HG02870 (cell line): ENCODE data around the gene RPL27A.

Experiments
- ATAC-seq: cut with Tn5 transposase; IDR thresholded peaks from one replicate; pipeline ENCODE4 v1.9.1; 2021; ENCODE audit warnings: mild to moderate bottlenecking, moderate library complexity; ENCODE audit not compliant: unreplicated experiment

Gene RPL27A

DNA sequence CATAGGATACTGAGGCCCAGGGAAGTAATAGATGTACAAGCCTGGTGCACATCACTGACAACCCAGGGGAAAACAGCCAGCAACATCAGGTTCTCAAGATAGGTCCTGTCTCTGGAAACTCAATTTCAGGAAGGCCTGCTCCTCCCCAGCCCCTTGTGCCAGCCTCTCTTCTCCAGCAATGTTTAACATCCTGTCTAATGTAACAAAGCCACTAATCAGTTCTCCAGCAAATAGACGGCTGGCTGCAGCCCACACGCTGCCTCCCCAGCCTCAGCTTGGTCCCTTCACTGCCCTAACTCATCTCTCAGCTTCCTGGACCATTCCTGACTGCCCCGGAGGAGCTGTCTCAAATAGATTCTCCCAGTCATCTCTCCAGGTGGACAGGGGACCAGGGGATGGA lies 37.8 kb downstream of the RPL27A start:
- no peak for ATAC-seq

DNA sequence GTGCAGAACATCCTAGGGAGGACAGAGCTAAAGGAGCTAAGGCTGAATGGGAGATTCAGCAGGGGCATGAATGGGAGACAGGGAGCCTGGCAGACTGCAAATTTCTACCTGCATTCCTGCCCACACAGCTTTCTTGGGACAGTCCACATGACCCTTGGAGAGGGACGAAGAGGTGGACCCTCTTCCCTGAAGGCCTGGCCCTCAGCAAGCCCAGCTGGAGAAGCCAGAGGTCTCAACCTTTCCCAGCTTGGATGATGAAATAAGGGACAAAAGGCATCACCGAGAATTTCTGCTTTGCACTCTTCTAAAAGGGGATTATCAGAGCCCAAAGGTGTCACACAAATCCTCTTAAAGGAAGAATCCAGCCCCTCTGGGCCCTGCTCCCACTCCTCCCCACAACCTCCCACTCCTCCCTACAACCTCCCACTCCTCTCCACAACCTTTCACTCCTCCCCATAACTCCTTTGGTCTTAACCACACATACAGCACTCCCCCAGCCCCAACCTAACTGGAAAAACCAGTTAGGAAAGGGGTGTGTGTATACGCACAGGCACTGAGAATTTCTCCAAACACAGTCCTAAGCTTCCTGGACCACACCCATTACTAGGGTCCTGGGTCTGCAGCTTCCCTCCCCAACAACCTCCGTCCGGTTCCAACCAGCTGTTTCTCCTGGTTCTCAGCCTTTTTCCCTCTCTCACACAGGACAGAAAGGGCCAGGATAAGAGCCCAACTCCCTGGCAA lies 38.4 kb downstream of the RPL27A start:
- no peak for ATAC-seq

DNA sequence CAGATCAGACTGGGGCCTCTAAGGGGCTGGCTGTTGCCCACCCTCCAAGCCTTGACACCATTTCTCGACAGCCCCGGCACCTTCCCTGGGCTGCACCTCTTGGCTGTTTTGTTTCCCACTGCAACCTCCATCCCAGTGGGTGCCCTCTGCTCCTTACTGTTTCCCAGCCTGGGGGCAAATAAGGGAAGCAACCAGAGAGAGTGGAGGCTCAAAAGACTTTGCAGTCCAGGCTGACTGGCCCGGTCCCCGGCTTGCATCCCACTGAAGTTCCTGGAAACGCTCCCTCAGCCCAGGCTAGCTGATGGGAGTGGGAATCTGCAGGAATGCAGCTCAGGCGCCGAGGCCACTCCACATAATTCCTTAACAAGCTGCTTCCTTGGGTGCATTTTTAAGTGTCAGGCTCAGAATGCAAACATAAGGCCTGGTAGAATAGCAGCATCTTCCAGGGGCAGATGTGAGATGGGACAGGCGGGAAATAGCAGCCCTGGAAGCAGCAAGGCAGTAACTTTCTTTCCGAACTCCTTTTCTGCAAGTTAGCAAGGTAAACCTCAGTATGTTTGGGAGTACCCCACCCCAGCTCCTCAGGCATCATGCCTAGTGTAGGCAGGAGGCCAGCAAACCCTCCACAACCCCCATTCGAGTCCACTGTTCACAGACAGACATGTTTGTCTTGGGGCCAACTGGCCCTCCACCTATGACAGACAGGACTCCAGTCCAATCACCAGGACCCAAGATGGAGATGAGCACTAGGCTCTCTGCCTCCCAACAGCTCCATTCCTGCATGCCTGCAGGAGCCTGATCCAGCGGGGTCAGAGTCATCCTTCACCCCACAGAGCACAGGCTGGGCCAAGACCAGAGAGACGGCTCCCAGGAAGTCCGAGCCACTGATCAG lies 39.3 kb downstream of the RPL27A start:
- ATAC-seq, result no peak

DNA sequence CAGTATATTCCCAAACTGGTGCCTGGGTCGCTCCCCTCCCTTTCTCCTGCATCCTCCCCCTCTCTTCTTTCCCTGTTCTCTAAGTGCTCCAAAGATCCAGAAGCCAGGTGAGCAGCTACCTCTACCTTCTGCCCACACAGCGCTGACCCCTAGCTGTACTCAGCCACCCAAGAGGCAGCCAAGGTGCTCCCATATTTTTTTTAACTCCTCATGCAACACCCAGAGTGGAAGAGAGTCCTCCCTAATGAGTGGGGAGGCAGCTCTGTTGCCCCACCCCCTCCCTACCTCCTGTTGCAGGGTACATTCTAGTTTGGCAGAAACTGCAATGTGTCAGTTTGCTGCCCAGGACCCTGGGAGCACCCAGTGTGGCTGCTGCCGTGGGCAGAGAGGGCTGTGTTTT lies 40.2 kb downstream of the RPL27A start:
- no peak for ATAC-seq

DNA sequence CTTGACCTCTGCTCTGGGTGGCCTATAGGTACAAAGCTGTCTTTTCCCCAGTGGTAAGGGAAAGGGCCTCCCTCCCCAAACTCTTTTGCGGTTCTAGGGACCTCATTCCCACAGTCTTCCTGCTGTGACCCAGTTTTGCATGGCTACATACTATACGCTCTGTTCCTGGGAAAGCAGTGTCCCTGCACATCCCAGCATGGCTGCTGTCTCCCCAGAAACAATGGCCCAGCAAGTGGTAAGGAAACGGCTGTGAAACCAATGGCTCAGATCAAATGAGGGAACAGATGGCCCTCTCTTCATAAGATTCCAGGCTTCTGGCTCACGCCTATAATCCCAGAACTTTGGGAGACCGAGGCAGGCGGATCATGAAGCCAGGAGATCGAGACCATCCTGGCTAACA lies 41.1 kb downstream of the RPL27A start:
- no peak for ATAC-seq

DNA sequence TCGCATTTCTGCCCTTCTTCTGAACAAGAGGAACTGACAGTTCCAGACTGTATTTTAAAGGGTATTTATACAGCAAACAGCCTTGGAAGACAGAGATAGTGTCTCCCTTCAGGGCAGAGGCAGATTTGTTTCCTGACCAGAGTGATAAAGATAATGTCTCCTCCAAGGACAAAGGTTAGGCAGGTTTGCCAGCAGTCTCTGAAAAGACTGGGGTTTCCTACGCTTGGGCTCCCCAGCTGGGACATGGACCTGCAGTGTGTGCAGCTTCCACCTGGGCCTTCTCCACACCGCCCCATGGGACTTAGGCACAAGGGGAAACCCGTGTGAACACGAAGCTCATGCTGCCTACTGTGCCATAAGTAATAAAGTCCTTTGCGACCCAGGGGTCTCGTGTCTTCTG lies 42.1 kb downstream of the RPL27A start:
- no peak for ATAC-seq

DNA sequence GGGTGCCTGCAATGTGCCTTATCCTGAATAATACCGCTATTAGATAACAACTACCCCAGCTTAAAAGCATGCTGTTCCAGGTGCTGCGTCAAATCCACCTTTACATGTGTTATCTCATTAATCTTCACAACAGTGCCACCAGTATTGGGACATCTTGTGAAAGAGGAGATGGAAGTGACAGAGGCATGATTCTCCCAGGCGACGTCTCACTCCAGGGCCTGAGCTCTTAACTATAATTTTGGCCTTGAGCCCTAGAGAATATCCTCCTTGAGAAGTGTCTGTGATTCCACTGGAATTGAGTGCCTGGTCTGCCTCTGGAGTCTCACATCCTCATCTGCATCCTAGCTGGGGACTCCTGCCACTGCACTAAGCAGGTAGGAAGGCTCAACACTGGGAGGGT lies 43.8 kb downstream of the RPL27A start:
- ATAC-seq, result no peak

DNA sequence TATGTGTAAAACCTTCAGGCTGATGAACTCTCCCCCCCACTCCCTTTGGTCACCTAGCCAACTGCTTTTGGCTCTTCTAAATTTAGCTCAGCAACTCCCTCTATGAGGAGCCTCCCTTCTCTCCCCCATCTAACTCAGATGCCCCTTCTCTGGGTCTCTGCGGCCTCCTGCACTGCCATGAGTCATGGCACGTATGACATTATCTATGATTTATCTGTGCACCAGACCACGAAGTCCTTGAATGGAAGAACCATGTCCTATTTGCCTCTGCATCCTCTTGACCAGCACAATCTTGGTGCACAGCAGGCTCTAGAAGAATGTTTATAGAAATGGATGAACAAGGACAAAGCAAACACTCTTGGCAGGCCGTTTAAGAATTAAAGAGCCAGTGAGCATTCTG lies 46.0 kb downstream of the RPL27A start:
- ATAC-seq, result no peak

DNA sequence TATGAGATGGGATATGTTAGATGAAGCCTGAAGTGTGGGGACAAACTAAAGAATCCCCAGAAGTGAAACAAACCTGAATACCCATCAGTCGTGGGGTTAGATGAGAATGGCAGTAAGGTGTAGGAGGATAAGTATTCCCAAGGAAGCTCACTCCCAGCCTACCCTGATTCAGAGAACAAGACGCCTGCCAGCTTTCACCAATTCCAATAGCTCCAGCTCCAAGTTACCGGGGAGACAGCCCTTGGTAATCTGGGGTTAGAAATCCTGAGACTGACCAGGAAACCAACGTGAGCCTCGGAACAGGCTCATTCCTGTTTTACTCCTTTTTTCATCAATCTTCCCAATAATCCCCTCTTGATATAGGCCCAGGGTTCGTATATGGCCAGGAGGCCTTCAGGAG lies 46.5 kb downstream of the RPL27A start:
- ATAC-seq, result no peak

DNA sequence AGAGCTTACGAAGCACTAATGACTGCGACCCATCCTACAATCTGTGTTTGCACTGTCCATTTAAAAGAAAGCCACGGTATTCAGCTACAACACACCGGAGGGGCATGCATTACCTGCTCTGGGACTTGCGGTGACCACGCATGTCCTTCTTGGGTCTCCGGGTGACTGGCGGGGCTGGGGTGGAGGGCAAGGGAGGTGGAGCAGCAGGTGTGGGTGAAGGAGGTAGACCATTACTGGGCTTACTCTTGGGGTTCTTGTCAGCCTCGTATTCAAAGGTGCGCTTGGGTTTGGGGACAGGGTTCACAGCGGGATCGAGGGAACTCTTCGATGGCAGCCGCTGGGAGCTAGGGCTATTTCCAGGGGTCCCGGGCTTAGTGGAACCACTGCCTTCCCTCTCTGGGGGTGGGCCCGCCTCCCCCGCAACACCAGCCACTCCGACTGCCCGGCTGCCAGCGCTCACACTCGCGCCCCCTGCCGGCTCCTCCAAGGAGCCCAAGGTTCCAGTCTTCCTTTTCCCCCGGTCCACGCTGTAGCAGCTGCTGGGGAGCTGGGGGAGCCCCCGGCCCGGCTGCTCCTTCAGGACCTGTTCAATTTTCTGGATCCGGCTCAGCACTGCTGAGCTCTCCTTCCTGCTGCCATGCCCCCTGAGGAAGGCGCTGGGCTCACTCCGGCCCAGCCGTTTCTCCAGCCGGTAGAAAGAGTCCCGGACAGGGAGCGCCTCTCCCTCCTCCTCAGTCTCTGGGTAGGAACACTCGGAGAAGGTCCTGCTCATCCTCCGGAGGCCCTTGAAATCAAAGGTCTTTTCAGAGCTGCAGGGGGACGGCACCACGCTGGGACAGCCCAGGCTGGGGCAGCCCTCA lies 47.5 kb downstream of the RPL27A start:
- ATAC-seq, result no peak

DNA sequence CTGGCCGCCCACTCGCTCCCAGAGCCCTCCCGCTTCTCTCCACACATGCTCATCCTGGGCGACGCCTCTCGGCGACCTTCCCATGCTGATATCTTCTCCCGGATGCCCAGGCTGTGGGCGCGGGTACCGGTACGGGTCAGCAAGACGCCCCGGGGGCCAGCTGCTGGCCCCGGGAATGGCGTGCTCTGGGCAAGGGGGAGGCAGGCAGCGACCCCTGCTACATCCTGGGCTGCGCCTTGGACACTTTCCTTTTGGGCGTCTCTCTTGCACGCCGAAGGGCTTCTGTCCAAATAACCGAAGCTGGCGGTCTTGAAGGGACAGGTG lies 48.1 kb downstream of the RPL27A start:
- ATAC-seq, result no peak

DNA sequence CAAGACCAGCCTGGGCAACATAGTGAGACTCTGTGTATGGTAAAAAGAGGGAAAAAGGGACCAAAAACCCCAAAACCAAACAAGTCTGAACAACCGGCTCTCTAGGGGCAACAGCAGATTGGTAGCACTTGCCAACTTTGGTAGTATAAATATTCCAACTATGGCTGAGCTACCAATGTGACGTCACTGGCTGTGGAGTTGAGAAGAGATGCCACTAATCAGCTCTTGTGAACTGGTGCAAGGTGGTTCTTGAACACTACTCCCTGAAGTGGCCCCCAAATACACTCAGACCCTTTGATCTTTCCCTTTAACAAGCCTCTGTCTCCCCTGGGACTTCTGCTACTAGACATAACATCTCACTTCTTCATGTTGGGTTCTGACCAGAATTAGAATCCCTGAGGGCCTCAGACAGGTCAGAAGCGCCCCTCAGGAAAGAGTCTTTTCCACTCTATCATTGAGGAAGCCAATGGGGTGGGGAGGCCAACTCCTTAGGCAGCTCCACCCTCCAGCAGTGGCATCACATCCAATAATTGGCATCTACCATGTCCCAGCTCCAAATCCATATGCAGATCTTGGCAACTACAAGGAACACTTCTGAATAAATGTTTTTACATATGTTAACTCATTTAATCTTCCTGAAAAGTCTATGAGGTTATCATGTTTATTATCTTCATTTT lies 49.2 kb downstream of the RPL27A start:
- ATAC-seq, result no peak

DNA sequence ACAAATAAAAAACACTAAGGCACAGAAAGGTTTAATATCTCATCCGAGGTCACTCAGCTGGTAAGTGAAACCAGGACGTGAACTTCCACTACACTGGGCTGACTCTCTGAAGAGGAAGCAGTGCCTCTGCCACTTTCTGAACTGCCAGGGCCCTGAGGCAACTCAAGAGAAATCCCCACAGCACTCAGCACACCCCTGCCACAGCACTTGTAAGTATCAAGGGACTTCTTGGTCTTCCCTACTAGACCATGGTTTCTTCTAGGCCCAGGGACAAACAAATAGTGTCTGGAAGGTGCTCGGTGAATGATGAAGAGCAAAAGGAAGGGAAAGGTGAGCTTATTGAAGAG lies 49.7 kb downstream of the RPL27A start:
- ATAC-seq, result peak; percentile 67

DNA sequence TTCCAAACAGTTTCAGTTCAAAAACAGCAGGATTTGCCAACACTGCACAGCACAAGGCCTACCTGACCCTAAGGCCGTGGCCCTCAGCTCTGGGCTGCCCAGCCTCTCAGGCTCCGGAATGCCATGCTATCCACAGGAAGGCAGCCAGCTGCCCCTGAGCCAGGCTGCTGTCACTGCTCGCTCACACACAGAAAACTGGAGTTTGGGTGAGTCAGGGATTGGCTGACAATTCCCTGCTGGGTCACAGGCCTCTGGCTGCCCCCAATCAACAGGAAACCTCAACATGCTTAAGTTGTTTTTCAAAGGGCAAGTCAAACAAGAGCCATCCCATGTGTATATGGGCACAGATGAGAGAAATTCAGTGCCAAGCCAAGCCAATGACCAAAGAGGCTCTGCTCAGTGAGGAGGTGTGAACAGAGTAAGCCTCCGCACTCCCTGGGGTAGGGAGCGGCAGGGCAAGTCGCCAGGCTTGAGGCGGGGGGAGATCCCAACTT lies 50.2 kb downstream of the RPL27A start:
- ATAC-seq, result no peak

DNA sequence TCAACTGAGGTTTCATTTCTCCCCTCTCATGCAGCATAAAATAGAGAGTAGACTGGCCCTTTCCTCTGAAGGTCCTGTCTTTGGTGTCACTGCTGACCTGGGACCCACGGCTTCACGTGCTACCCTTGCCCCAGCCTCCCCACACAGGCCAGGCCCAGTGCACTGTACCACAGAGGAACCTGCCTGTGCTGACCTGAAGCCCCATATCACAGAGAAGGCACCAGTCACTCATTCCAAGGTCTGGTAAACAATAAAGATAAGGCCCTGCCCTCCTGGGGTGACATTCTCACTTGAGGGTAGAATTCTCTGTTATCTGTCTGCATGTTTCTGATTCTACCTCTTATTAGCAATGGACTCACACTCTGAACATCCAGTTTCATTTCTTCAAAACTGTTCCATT lies 51.3 kb downstream of the RPL27A start:
- no peak for ATAC-seq

DNA sequence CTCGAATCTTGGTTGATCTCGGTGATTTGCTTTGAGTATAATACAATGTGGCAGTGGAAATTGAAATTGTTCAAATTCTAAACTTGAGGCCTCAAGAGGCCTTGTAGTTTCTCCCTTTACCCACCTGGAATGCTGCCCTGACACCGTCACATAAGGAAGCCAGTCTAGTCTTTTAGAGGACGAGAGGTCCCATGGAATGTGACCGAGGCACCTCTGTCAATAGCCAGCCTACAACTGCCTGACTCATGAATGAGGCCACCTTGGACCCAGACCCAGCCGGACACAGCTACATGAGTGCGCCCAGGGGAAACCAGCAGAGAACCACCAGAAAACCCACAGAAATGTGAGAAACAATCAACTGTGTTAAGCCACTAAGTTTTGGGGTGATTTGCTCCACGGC lies 52.5 kb downstream of the RPL27A start:
- ATAC-seq, result no peak

DNA sequence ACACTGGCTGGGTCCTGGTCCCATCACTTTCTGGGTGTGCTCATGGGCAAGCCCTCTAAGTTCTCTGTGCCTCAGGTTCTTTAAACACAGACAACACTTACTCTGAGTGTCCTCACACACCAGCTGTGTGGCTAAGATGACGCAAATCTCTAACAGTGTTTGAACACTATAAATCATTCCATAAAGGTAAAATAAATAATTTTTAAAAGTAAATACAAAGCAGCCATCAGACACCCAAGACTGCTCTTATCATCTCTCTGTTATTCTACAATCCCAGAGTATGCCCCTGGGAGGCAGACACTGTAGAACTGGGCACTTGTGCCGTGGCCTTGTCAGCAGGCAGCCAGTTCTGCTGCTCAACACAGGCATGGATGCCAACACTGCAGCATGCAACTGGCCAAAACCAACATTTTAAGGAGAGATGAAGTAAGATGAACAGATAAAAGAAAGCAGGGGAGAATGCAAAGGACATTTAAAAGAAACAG lies 56.8 kb downstream of the RPL27A start:
- no peak for ATAC-seq
